ENCODE results near the gene CYBRD1.

Gene CYBRD1, protein sequence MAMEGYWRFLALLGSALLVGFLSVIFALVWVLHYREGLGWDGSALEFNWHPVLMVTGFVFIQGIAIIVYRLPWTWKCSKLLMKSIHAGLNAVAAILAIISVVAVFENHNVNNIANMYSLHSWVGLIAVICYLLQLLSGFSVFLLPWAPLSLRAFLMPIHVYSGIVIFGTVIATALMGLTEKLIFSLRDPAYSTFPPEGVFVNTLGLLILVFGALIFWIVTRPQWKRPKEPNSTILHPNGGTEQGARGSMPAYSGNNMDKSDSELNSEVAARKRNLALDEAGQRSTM
- long read RNA-seq, full-length matches to known transcripts = 84 of 95 reads
- long read RNA-seq, partial matches to known transcripts = 2 of 95 reads
- long read RNA-seq, other reads (novel, unspliced or antisense) = 9 of 95 reads

DNA sequence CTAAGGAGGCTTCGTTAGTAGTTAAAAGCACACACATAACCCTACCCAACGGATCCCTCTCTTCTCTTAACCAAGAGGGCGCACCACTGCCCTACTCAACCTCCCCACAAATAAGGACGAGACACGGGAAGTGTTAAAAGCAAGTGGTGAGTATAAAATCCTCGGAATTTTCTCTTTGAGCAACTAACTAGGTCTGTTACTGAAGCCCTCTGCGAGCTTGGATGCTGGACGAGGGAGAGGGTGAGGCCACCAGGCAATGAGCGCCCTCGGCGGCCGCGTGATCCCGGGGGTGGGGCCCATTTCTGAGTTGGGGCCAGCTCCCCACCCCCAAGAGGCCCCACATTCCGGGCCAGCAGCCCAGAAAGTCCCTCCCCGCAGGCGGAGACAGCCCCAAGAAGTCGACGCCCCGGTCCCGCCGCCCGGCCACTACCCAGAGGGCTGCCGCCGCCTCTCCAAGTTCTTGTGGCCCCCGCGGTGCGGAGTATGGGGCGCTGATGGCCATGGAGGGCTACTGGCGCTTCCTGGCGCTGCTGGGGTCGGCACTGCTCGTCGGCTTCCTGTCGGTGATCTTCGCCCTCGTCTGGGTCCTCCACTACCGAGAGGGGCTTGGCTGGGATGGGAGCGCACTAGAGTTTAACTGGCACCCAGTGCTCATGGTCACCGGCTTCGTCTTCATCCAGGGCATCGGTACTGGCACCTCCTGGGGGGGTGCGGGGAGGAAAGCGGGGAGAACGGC lies at the start of gene CYBRD1:
Gene CYBRD1, plus strand, starts transcription at position 423 of the 736 bp plus-strand sequence. Its CDS starts 72 bp downstream, at position 495.
- TF ChIP-seq GABPA (IDR thresholded peaks at IDR 0.05; ENCODE audit: low read depth) (no peak), SPI1 (IDR thresholded peaks at IDR 0.05; ENCODE audit: borderline replicate concordance, low read depth) (no peak), POLR2AphosphoS5 (IDR thresholded peaks at IDR 0.05; ENCODE audit: low read depth) (peak; percentile 77)
- TF ChIP-seq, protein P1, sequence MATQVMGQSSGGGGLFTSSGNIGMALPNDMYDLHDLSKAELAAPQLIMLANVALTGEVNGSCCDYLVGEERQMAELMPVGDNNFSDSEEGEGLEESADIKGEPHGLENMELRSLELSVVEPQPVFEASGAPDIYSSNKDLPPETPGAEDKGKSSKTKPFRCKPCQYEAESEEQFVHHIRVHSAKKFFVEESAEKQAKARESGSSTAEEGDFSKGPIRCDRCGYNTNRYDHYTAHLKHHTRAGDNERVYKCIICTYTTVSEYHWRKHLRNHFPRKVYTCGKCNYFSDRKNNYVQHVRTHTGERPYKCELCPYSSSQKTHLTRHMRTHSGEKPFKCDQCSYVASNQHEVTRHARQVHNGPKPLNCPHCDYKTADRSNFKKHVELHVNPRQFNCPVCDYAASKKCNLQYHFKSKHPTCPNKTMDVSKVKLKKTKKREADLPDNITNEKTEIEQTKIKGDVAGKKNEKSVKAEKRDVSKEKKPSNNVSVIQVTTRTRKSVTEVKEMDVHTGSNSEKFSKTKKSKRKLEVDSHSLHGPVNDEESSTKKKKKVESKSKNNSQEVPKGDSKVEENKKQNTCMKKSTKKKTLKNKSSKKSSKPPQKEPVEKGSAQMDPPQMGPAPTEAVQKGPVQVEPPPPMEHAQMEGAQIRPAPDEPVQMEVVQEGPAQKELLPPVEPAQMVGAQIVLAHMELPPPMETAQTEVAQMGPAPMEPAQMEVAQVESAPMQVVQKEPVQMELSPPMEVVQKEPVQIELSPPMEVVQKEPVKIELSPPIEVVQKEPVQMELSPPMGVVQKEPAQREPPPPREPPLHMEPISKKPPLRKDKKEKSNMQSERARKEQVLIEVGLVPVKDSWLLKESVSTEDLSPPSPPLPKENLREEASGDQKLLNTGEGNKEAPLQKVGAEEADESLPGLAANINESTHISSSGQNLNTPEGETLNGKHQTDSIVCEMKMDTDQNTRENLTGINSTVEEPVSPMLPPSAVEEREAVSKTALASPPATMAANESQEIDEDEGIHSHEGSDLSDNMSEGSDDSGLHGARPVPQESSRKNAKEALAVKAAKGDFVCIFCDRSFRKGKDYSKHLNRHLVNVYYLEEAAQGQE (IDR thresholded peaks at IDR 0.05; ENCODE audit: insufficient replicate concordance, low read depth) = peak; percentile 42
- TF ChIP-seq, protein P2, sequence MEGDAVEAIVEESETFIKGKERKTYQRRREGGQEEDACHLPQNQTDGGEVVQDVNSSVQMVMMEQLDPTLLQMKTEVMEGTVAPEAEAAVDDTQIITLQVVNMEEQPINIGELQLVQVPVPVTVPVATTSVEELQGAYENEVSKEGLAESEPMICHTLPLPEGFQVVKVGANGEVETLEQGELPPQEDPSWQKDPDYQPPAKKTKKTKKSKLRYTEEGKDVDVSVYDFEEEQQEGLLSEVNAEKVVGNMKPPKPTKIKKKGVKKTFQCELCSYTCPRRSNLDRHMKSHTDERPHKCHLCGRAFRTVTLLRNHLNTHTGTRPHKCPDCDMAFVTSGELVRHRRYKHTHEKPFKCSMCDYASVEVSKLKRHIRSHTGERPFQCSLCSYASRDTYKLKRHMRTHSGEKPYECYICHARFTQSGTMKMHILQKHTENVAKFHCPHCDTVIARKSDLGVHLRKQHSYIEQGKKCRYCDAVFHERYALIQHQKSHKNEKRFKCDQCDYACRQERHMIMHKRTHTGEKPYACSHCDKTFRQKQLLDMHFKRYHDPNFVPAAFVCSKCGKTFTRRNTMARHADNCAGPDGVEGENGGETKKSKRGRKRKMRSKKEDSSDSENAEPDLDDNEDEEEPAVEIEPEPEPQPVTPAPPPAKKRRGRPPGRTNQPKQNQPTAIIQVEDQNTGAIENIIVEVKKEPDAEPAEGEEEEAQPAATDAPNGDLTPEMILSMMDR (IDR thresholded peaks at IDR 0.05; ENCODE audit: insufficient read depth, low read length) = no peak
- peak within 1 kb of the TSS; percentile 78 for H3K4me3 ChIP-seq (replicated peaks; ENCODE audit: insufficient read depth, low read length)
- H3K27me3 ChIP-seq (ENCODE audit: insufficient read depth, poor library complexity, severe bottlenecking) = no peaks in the 10 kb centered on the region
- H3K27ac ChIP-seq (replicated peaks) = peak within 1 kb of the TSS; percentile 97
- peak; percentile 47 to 87 for DNase-seq (ENCODE audit: low read depth in 1 of 2, low spot score in 1 of 2)

DNA sequence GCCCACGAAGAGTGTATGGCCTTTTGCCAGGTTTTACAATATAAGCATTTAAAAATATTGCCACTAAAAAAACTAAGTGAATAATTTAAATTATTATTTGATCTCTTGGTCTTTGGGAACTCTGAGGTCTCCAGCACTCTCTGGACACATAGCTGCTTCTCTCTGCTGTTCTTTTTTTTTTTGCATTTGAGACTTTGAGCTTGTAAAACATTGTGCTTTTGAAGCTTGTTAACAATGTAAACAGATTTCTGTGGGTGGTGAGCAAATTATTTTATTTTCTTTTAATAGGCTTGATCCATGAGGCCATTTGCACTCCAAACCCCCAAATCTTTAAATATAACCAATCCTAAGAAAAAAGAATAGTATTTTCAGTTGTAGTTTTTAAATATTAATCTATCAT lies 46.3 kb upstream of the CYBRD1 start:
- no peak overlapping the region for H3K4me3 ChIP-seq (replicated peaks; ENCODE audit: insufficient read depth, low read length)
- no peaks in the 10 kb centered on the region for H3K27me3 ChIP-seq (ENCODE audit: insufficient read depth, poor library complexity, severe bottlenecking)
- DNase-seq (ENCODE audit: low read depth in 1 of 2, low spot score in 1 of 2) = no peak
- TF ChIP-seq GABPA (IDR thresholded peaks at IDR 0.05; ENCODE audit: low read depth) (no peak), POLR2AphosphoS5 (IDR thresholded peaks at IDR 0.05; ENCODE audit: low read depth) (no peak), SPI1 (IDR thresholded peaks at IDR 0.05; ENCODE audit: borderline replicate concordance, low read depth) (no peak)
- TF ChIP-seq, protein P1 (IDR thresholded peaks at IDR 0.05; ENCODE audit: insufficient replicate concordance, low read depth) = no peak
- TF ChIP-seq, protein P2 (IDR thresholded peaks at IDR 0.05; ENCODE audit: insufficient read depth, low read length) = no peak
- no peak overlapping the region for H3K27ac ChIP-seq (replicated peaks)

DNA sequence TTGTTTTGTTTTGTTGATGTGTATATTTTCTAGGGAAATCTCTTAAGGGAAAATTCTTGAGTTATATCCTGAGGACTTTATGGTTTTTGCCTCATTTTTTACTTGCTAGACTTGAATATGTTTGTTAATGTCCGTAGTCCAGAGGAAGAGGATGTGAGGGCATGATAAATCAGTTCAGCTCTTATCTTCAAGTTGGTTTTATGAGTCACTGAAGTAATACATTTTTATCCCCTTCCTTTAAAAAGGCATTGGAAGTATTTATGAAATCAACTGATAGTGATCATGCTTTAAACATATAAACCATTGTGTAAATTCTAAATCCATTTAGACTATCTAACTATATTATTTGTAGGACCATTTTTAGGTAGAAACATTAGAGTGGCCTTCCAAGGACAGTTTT lies 43.9 kb upstream of the CYBRD1 start:
- no peak for DNase-seq (ENCODE audit: low read depth in 1 of 2, low spot score in 1 of 2)
- no peak overlapping the region for H3K27ac ChIP-seq (replicated peaks)
- TF ChIP-seq GABPA (IDR thresholded peaks at IDR 0.05; ENCODE audit: low read depth) (no peak), POLR2AphosphoS5 (IDR thresholded peaks at IDR 0.05; ENCODE audit: low read depth) (no peak), SPI1 (IDR thresholded peaks at IDR 0.05; ENCODE audit: borderline replicate concordance, low read depth) (no peak)
- TF ChIP-seq, protein P2 (IDR thresholded peaks at IDR 0.05; ENCODE audit: insufficient read depth, low read length) = no peak
- TF ChIP-seq, protein P1 (IDR thresholded peaks at IDR 0.05; ENCODE audit: insufficient replicate concordance, low read depth) = no peak

More for the DNA sequence above, 43.9 kb upstream of the CYBRD1 start:
- Histone ChIP-seq H3K4me3 (replicated peaks; ENCODE audit: insufficient read depth, low read length) (no peak overlapping the region), H3K27me3 (ENCODE audit: insufficient read depth, poor library complexity, severe bottlenecking) (no peaks in the 10 kb centered on the region)

All from HL-60 (cell line).